HCT116 (cell line): ENCODE data around the gene PANX2. TPM values are rescaled to one million over a fixed set of nuclear protein-coding genes. Genes with fewer than 3 reads are reported as not detected.

Experiments used
- ATAC-seq: fragments of 200-7000 bp; cut with Tn5 transposase; 2 replicates; pipeline ENCODE4 v1.9.1; 2020; ENCODE audit warnings: mild to moderate bottlenecking, moderate library complexity
- BruUV-seq: library from RNA; stranded (reverse); fragments of 400-500 nt; replicated peaks from 2 replicates; lab custom pipeline; 2021; lab: Mats Ljungman, UMichigan
- CTCF ChIA-PET: fragments of 300-600 bp; sonication (Branson Sonifier 250); formaldehyde crosslinking; loops from one replicate; lab custom pipeline; 2021; ENCODE audit warnings: antibody characterized with exemption; lab: Charles Lee
- POLR2A ChIA-PET: fragments of 300-600, 350-600 bp; sonication (Branson Sonifier 250); formaldehyde crosslinking; loops from one replicate; lab custom pipeline; 2021; ENCODE audit warnings: antibody characterized with exemption; lab: Charles Lee
- RAD21 ChIA-PET, 2 experiments: fragments of 300-600 bp; sonication (Branson Sonifier 250); formaldehyde crosslinking; loops; one replicate each; lab custom pipeline; 2023; ENCODE audit warnings: low total read pairs in 2 of 2; ENCODE audit not compliant: uncharacterized antibody in 2 of 2, unreplicated experiment in 2 of 2, low non-redundant PET in 1 of 2; lab: Charles Lee
- DNase-seq: peaks from one replicate; pipeline ENCODE4 v3.0.0-alpha.2; 2010; ENCODE audit warnings: low read depth, low spot score
- H2AFZ ChIP-seq: fragments of 200-600 bp; shearing (Covaris generic), sonication (generic); 2 replicates; pipeline ENCODE4 v1.6.1; 2017; ENCODE audit warnings: low read depth, mixed run types, mixed read lengths, antibody characterized with exemption, low read length; ENCODE audit not compliant: poor library complexity, severe bottlenecking
- H3K27ac ChIP-seq: 2 replicates; pipeline ENCODE4 v1.5.1; 2012; ENCODE audit warnings: low read depth, low read length
- H3K27me3 ChIP-seq: fragments of 200-600 bp; sonication (generic); 2 replicates; pipeline ENCODE4 v1.6.1; 2016; ENCODE audit warnings: mixed run types, low read length, mixed read lengths; ENCODE audit not compliant: insufficient read depth
- H3K36me3 ChIP-seq, 2 experiments: fragments of 200-500 bp in 1 of 2; fragments of 200-600 bp in 1 of 2; sonication (Bioruptor generic) in 1 of 2; sonication (generic) in 1 of 2; 2 replicates each; pipeline versions ENCODE4 v1.5.1 to v1.6.1; 2014 to 2016; ENCODE audit warnings: low read length in 2 of 2, inconsistent platforms in 1 of 2, mixed read lengths in 1 of 2, mixed run types in 1 of 2; ENCODE audit not compliant: insufficient read depth in 2 of 2, control insufficient read depth in 1 of 2
- H3K4me1 ChIP-seq, 2 experiments: fragments of 200-600 bp in 1 of 2; sonication (generic) in 1 of 2; 2 replicates each; pipeline versions ENCODE4 v1.5.1 to v1.6.1; 2012 to 2017; ENCODE audit warnings: low read length in 2 of 2, inconsistent platforms in 1 of 2, mild to moderate bottlenecking in 1 of 2, mixed read lengths in 1 of 2, mixed run types in 1 of 2, moderate library complexity in 1 of 2; ENCODE audit not compliant: insufficient read depth in 2 of 2, control insufficient read depth in 1 of 2
- H3K4me2 ChIP-seq: fragments of 200-600 bp; sonication (generic); 2 replicates; pipeline ENCODE4 v1.6.1; 2017; ENCODE audit warnings: mixed run types, low read length, mixed read lengths
- H3K4me3 ChIP-seq, 2 experiments: fragments of 200-600 bp in 1 of 2; sonication (generic) in 1 of 2; replicated peaks in 1 of 2; 2 replicates each; pipeline ENCODE4 v1.5.1; 2011 to 2016; ENCODE audit warnings: low read length in 2 of 2, control low read depth in 1 of 2, low read depth in 1 of 2, mild to moderate bottlenecking in 1 of 2, mixed read lengths in 1 of 2, mixed run types in 1 of 2
- H3K79me2 ChIP-seq: fragments of 200-600 bp; sonication (generic); 2 replicates; pipeline ENCODE4 v1.6.1; 2017; ENCODE audit warnings: mild to moderate bottlenecking, mixed run types, low read length, moderate library complexity, mixed read lengths; ENCODE audit not compliant: insufficient read depth
- H3K9ac ChIP-seq: fragments of 200-600 bp; sonication (generic); 2 replicates; pipeline ENCODE4 v1.6.1; 2016; ENCODE audit warnings: low read length, mixed read lengths
- H3K9me2 ChIP-seq: fragments of 200-600 bp; sonication (generic), shearing (Covaris generic); 2 replicates; pipeline ENCODE4 v1.6.1; 2017; ENCODE audit warnings: mixed run types, mild to moderate bottlenecking, moderate library complexity; ENCODE audit not compliant: insufficient read depth
- H3K9me3 ChIP-seq, 2 experiments: fragments of 200-500 bp in 1 of 2; fragments of 200-600 bp in 1 of 2; sonication (Bioruptor generic) in 1 of 2; sonication (generic) in 1 of 2; 2 replicates each; pipeline ENCODE4 v1.6.1; 2014 to 2017; ENCODE audit warnings: low read length in 2 of 2, mixed read lengths in 2 of 2, inconsistent platforms in 1 of 2, low read depth in 1 of 2, mild to moderate bottlenecking in 1 of 2, mixed run types in 1 of 2, moderate library complexity in 1 of 2; ENCODE audit not compliant: control insufficient read depth in 1 of 2, insufficient read depth in 1 of 2
- H4K20me1 ChIP-seq: fragments of 200-600 bp; sonication (generic), shearing (Covaris generic); 2 replicates; pipeline ENCODE4 v1.6.1; 2017; ENCODE audit warnings: mixed run types, mild to moderate bottlenecking, moderate library complexity; ENCODE audit not compliant: insufficient read depth
- ATF3 ChIP-seq: IDR thresholded peaks from 2 replicates; pipeline ENCODE4 v1.6.1; 2012
- CBX3 ChIP-seq: IDR thresholded peaks from 2 replicates; pipeline ENCODE4 v1.6.1; 2012; ENCODE audit warnings: low read depth
- ELF1 ChIP-seq: IDR thresholded peaks from 2 replicates; pipeline ENCODE4 v1.6.1; 2012; ENCODE audit warnings: low read depth, borderline replicate concordance
- EZH2phosphoT487 ChIP-seq: fragments of 200-600 bp; IDR thresholded peaks from 2 replicates; pipeline ENCODE4 v1.6.1; 2018; ENCODE audit warnings: antibody characterized with exemption, borderline replicate concordance
- FOSL1 ChIP-seq: IDR thresholded peaks from 2 replicates; pipeline ENCODE4 v1.6.1; 2012; ENCODE audit warnings: low read depth
- JUND ChIP-seq: IDR thresholded peaks from 2 replicates; pipeline ENCODE4 v1.6.1; 2012
- POLR2A ChIP-seq: IDR thresholded peaks from 2 replicates; pipeline ENCODE4 v1.7.0; 2011; ENCODE audit warnings: borderline replicate concordance; ENCODE audit not compliant: insufficient read depth, insufficient read length; ENCODE audit errors: extremely low read depth
- POLR2AphosphoS5 ChIP-seq: IDR thresholded peaks from 2 replicates; pipeline ENCODE4 v1.6.1; 2011; ENCODE audit warnings: mild to moderate bottlenecking, low read depth, low read length, moderate library complexity
- RAD21 ChIP-seq: IDR thresholded peaks from 2 replicates; pipeline ENCODE4 v1.6.1; 2012; ENCODE audit warnings: low read depth, mild to moderate bottlenecking
- SP1 ChIP-seq: IDR thresholded peaks from 2 replicates; pipeline ENCODE4 v1.6.1; 2012; ENCODE audit warnings: low read depth
- SRF ChIP-seq: IDR thresholded peaks from 2 replicates; pipeline ENCODE4 v1.6.1; 2012; ENCODE audit warnings: low read depth
- TCF7L2 ChIP-seq: IDR thresholded peaks from 2 replicates; pipeline ENCODE4 v1.7.0; 2011; ENCODE audit warnings: borderline replicate concordance, inconsistent platforms; ENCODE audit not compliant: insufficient read depth, insufficient read length; ENCODE audit errors: extremely low read depth
- YY1 ChIP-seq: IDR thresholded peaks from 2 replicates; pipeline ENCODE4 v1.6.1; 2011; ENCODE audit warnings: low read length, low read depth, moderate library complexity, mild to moderate bottlenecking; ENCODE audit not compliant: insufficient replicate concordance; ENCODE audit errors: extremely low read depth
- ZBTB33 ChIP-seq: IDR thresholded peaks from 2 replicates; pipeline ENCODE4 v1.6.1; 2011; ENCODE audit warnings: mild to moderate bottlenecking, low read length, moderate library complexity; ENCODE audit not compliant: insufficient replicate concordance; ENCODE audit errors: extremely low read depth
- intact Hi-C: fragments of 100-400 bp; cut with micrococcal nuclease; formaldehyde crosslinking; loops from 2 replicates; pipeline ENCODE4 v1.10.0; 2022
- total RNA-seq: library from RNA; stranded (reverse); gene quantifications from one replicate; pipeline ENCODE4 v1.2.1, GENCODE V29; 2021; ENCODE audit not compliant: unreplicated experiment
- TF ChIP-seq, protein P1 (sequence below), 3 experiments: fragments of 200-600 bp in 1 of 3; sonication (generic) in 1 of 3; IDR thresholded peaks in 2 of 3; conservative IDR thresholded peaks in 1 of 3; 2 replicates each; pipeline ENCODE4 v1.5.1; 2012 to 2017; ENCODE audit warnings: low read depth in 2 of 3, low read length in 2 of 3, antibody characterized with exemption in 1 of 3, borderline replicate concordance in 1 of 3, control low read depth in 1 of 3, mild to moderate bottlenecking in 1 of 3, mixed read lengths in 1 of 3, mixed run types in 1 of 3, moderate library complexity in 1 of 3; ENCODE audit not compliant: insufficient read depth in 1 of 3

The PANX2 gene
- total RNA-seq, 1 experiment from 2014 or later: 8.0 TPM

DNA sequence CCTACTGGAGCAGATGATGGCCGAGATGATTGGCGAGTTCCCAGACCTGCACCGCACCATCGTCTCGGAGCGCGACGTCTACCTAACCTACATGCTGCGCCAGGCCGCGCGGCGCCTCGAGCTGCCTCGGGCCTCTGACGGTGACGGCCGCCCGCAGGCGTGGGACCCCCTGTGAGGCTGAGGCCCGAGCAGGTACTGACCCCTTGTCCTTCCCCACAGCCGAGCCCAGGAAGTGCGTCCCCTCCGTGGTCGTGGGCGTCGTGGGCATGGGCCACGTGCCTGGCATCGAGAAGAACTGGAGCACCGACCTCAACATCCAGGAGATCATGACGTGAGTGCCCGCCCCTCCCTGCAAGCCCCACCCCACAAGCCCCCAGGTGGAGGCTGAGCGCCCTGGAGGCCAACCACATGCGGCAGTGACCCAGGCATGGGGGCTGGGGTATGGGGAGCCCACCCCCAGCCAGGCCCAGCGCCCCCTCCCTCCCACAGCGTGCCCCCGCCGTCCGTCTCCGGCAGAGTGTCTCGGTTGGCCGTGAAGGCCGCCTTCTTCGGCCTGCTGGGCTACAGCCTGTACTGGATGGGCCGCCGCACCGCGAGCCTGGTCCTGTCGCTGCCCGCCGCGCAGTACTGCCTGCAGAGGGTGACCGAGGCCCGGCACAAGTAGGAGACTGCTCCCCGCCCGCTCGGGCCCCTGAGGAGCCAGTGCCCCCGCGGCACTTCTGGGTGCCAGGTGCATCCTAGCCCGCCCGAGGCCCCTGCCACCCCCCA is 27.5 kb downstream of the PANX2 start:
- H2AFZ ChIP-seq: no peak overlapping the region
- 0 out of 4 replicates have a peak, but pooled peaks cover 0 to under 1% of the 10 kb centered on the region in 2 experiments for H3K9me3 ChIP-seq
- no peaks in the 10 kb centered on the region for H3K27me3 ChIP-seq
- TF ChIP-seq TCF7L2: no peak
- no peak for TF ChIP-seq ELF1
- DNase-seq (no peak), ATAC-seq (no peak)
- ChIA-PET CTCF (interaction anchor here (1.7 kb wide), 1 partner anchor 8 kb away, joined by 4 read pairs; no protein-coding TSS in a partner anchor), RAD21 (no interaction called here), POLR2A (no interaction called here)
- peaks cover 2 to 18% of the 10 kb centered on the region in 2 experiments; a peak in 3 of 4 replicates for H3K36me3 ChIP-seq
- intact Hi-C loops: no loop called here
- BruUV-seq: no TSS peak
- peaks cover 9 to 19% of the 10 kb centered on the region in 2 experiments; a peak in 3 of 4 replicates for H3K4me1 ChIP-seq
- H3K4me2 ChIP-seq: no peak overlapping the region
- H3K9ac ChIP-seq: no peak overlapping the region
- peaks cover 26% of the 10 kb centered on the region for H3K79me2 ChIP-seq
- H3K9me2 ChIP-seq: no peaks in the 10 kb centered on the region
- H3K4me3 ChIP-seq: no peak overlapping the region
- no peak overlapping the region for H3K27ac ChIP-seq
- H4K20me1 ChIP-seq: no peaks in the 10 kb centered on the region

DNA sequence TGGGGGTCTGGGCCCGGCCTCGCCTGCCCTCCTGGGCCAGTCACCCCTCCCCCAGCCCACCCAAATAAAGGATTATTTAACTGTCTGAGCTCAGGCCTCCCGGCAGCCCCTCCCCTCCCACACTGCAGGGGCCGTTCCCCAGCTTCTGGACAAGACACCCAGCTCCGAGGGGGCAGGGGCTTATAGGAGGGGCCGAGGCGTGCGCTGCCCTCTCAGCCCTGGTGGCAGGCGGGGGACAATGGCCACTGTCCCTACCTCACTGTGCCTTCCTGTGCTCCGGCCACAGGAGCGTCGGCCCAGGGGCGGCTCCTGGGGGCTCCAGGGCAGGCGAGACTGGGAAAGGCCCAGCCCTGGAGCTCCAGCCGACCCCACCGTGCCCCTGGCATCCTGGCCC is 28.1 kb downstream of the PANX2 start:
- H3K36me3 ChIP-seq: peaks cover 2 to 14% of the 10 kb centered on the region in 2 experiments; a peak in 3 of 4 replicates
- no peak overlapping the region for H3K9ac ChIP-seq
- no peak overlapping the region; the same call in 1 of the 2 replicates for H3K27ac ChIP-seq
- CTCF ChIA-PET: interaction anchor here (1.7 kb wide), 1 partner anchor 8 kb away, joined by 4 read pairs; no protein-coding TSS in a partner anchor
- POLR2A ChIA-PET: no interaction called here
- RAD21 ChIA-PET: no interaction called here
- no peaks in the 10 kb centered on the region for H4K20me1 ChIP-seq
- peaks cover 20% of the 10 kb centered on the region for H3K79me2 ChIP-seq
- ATAC-seq (no peak), DNase-seq (no peak)
- no peak overlapping the region for H3K4me2 ChIP-seq
- H3K4me3 ChIP-seq: no peak overlapping the region
- no peaks in the 10 kb centered on the region for H3K27me3 ChIP-seq
- intact Hi-C loops: no loop called here
- BruUV-seq: no TSS peak
- peaks cover 0 to 6% of the 10 kb centered on the region in 2 experiments; a peak in 1 of 4 replicates for H3K9me3 ChIP-seq
- peaks cover 9 to 19% of the 10 kb centered on the region in 2 experiments; a peak in 3 of 4 replicates for H3K4me1 ChIP-seq
- no peak overlapping the region for H2AFZ ChIP-seq
- no peaks in the 10 kb centered on the region for H3K9me2 ChIP-seq
- TF ChIP-seq TCF7L2 (no peak), JUND (no peak), SRF (no peak), YY1 (no peak), ZBTB33 (no peak), POLR2A (no peak), POLR2AphosphoS5 (no peak), SP1 (no peak), ATF3 (no peak), CBX3 (no peak), RAD21 (no peak), FOSL1 (no peak), EZH2phosphoT487 (no peak)
- TF ChIP-seq, protein P1, sequence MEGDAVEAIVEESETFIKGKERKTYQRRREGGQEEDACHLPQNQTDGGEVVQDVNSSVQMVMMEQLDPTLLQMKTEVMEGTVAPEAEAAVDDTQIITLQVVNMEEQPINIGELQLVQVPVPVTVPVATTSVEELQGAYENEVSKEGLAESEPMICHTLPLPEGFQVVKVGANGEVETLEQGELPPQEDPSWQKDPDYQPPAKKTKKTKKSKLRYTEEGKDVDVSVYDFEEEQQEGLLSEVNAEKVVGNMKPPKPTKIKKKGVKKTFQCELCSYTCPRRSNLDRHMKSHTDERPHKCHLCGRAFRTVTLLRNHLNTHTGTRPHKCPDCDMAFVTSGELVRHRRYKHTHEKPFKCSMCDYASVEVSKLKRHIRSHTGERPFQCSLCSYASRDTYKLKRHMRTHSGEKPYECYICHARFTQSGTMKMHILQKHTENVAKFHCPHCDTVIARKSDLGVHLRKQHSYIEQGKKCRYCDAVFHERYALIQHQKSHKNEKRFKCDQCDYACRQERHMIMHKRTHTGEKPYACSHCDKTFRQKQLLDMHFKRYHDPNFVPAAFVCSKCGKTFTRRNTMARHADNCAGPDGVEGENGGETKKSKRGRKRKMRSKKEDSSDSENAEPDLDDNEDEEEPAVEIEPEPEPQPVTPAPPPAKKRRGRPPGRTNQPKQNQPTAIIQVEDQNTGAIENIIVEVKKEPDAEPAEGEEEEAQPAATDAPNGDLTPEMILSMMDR (IDR thresholded peaks at IDR 0.05 in 2 of 3, conservative IDR thresholded peaks at IDR 0.05 in 1 of 3; ENCODE audit: borderline replicate concordance in 1 of 3, insufficient read depth in 1 of 3, low read depth in 2 of 3, low read length in 2 of 3): no peak
